AG10803 (cell line): ENCODE measurements around the gene TBC1D2.

Source experiments
- DNase-seq: peaks from one replicate; pipeline ENCODE4 v3.0.0; 2010; ENCODE audit warnings: low read depth
- H3K4me3 ChIP-seq: 2 replicates; pipeline ENCODE4 v1.5.1; 2011; ENCODE audit warnings: mild to moderate bottlenecking, low read length, control low read depth
- TF ChIP-seq, protein P1 (sequence below): conservative IDR thresholded peaks from 2 replicates; pipeline ENCODE4 v1.5.1; 2011; ENCODE audit warnings: mild to moderate bottlenecking, low read length, control low read depth, inconsistent platforms

TBC1D2 gene

DNA sequence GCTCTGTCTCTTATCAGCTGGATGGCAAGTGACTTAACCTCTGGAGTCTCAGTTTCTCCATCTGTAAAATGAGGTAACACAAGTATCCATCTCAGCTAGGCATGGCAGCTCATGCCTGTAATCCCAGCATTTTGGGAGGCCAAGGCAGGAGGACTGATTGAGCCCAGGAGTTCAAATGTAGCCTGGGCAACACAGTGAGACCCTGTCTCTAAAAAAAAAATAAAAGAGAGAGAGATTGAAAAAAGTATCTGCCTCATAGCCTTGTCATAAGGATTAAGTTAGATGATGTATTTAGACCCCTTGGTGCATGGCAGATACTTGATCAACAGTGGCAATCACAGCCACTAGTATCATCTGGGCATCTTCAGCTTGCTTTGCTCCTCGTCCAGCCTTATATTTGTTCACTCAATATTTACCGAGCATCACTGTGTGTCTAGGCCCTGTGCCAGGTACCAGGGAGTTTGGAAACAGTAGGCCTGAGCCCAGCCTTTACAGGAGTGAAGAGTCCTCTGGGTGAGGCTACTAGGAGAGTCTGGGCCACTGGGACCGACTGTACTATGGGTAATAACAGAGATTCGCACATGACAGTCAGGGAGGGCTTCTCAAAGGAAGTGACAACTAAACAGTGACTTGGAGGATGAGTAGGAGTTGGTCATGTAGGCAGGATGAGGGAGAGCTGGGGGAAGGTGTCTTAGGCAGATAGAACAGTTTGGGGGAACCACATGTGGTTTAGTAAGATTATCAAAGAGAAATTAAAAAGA is 97.2 kb downstream of the TBC1D2 start:
- H3K4me3 ChIP-seq = no peak overlapping the region
- no peak for DNase-seq
- TF ChIP-seq, protein P1, sequence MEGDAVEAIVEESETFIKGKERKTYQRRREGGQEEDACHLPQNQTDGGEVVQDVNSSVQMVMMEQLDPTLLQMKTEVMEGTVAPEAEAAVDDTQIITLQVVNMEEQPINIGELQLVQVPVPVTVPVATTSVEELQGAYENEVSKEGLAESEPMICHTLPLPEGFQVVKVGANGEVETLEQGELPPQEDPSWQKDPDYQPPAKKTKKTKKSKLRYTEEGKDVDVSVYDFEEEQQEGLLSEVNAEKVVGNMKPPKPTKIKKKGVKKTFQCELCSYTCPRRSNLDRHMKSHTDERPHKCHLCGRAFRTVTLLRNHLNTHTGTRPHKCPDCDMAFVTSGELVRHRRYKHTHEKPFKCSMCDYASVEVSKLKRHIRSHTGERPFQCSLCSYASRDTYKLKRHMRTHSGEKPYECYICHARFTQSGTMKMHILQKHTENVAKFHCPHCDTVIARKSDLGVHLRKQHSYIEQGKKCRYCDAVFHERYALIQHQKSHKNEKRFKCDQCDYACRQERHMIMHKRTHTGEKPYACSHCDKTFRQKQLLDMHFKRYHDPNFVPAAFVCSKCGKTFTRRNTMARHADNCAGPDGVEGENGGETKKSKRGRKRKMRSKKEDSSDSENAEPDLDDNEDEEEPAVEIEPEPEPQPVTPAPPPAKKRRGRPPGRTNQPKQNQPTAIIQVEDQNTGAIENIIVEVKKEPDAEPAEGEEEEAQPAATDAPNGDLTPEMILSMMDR = no peak

DNA sequence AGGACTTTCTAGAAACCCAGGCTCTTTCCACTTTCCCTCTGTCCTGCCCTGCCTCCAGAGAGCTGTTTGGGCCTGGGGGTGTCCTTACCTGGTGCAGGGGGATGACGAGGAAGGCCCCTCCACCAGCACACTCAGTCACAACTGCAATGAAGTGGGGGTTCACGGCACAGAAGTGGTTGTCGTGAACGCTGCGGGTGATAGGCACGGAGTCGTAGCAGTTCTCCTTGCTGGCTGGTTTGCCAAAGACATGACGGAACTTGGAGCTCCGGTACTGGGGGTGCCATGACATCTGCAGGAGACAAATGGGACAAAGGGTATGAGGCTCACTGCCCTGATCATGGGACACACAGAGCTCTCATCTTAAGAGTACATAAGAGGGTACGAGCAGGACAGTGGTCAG is 98.1 kb downstream of the TBC1D2 start:
- no peak overlapping the region for H3K4me3 ChIP-seq
- no peak for DNase-seq
- TF ChIP-seq, protein P1 = no peak

- DNase-seq = no peak
- TF ChIP-seq, protein P1 = no peak
Measured at GRCh38 chr9:98154678-98155077, 100.8 kb downstream of the TBC1D2 start.

GRCh38 chr9:98152526-98152925 is 102.9 kb downstream of the TBC1D2 start:
- H3K4me3 ChIP-seq = no peak overlapping the region
- TF ChIP-seq, protein P1 = no peak
- no peak for DNase-seq

More at GRCh38 chr9:98154678-98155077, 100.8 kb downstream of the TBC1D2 start:
- H3K4me3 ChIP-seq = no peak overlapping the region

GRCh38 chr9:98150721-98151120 is 104.7 kb downstream of the TBC1D2 start:
- H3K4me3 ChIP-seq = no peak overlapping the region
- no peak for DNase-seq
- TF ChIP-seq, protein P1 = no peak

DNA sequence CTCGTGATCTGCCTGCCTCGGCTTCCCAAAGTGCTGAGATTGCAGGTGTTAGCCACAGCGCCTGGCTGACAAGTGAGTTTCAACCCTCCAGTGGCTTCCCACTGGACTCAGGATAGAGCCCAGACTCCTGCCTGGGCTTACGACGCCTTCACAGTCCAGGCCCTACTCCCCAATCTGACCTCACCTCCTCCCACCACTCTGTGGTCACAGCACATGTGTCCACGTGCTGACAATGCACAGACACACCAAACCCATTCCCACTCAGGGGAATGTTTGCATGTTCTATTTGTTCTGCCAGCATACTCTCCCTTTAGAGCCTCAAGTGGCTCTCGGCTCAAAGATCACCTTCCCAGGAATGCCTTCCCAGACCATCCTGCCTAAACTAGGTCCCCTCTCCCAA is 105.3 kb downstream of the TBC1D2 start:
- DNase-seq = no peak
- TF ChIP-seq, protein P1 = no peak

GRCh38 chr9:98149422-98149821 is 106.0 kb downstream of the TBC1D2 start:
- no peak overlapping the region for H3K4me3 ChIP-seq
- DNase-seq = no peak
- TF ChIP-seq, protein P1 = no peak

More for the DNA sequence above, 105.3 kb downstream of the TBC1D2 start:
- H3K4me3 ChIP-seq = no peak overlapping the region
